HEK293 (cell line): ENCODE measurements around the gene PHC1.

Experiments used
- CTCF ChIA-PET: fragments of 350-600 bp; formaldehyde crosslinking; extraction: SDS; loops from one replicate; lab custom pipeline; 2021; ENCODE audit warnings: antibody characterized with exemption; lab: Yijun Ruan, JAX
- POLR2A ChIA-PET: fragments of 300-600 bp; formaldehyde crosslinking; extraction: SDS; loops from one replicate; lab custom pipeline; 2020; ENCODE audit warnings: antibody characterized with exemption, inconsistent platforms; lab: Yijun Ruan, JAX
- H3K27ac ChIP-seq: fragments of 200-500 bp; sonication (Bioruptor generic); 2 replicates; pipeline ENCODE4 v1.5.1; 2014; ENCODE audit warnings: low read depth, low read length, control low read depth, inconsistent platforms; ENCODE audit errors: extremely low read depth
- H3K36me3 ChIP-seq, 2 experiments: fragments of 200-500 bp in 1 of 2; sonication (Bioruptor generic) in 1 of 2; 1 replicate in 1 of 2; 2 replicates in 1 of 2; pipeline ENCODE4 v1.5.1; 2014 to 2017; ENCODE audit warnings: inconsistent platforms in 2 of 2, low read length in 2 of 2; ENCODE audit not compliant: control insufficient read depth in 2 of 2, insufficient read depth in 1 of 2
- H3K4me1 ChIP-seq: fragments of 200-500 bp; sonication (Bioruptor generic); 2 replicates; pipeline ENCODE4 v1.5.1; 2014; ENCODE audit warnings: mild to moderate bottlenecking, low read length, inconsistent platforms; ENCODE audit not compliant: control insufficient read depth, insufficient read depth
- H3K4me3 ChIP-seq: 2 replicates; pipeline ENCODE4 v1.5.1; 2011; ENCODE audit warnings: low read depth, mild to moderate bottlenecking, control low read depth, low read length, moderate library complexity
- H3K9me3 ChIP-seq: fragments of 200-500 bp; sonication (Bioruptor generic); 2 replicates; pipeline ENCODE4 v1.5.1; 2014; ENCODE audit warnings: low read depth, low read length, inconsistent platforms; ENCODE audit not compliant: control insufficient read depth, insufficient read depth
- HIC1 ChIP-seq: fragments of 450-650 bp; formaldehyde crosslinking; IDR thresholded peaks from 2 replicates; pipeline ENCODE4 v1.5.1; 2016; ENCODE audit warnings: missing biosample characterization, missing genetic modification characterization
- HOXC10 ChIP-seq: sonication (generic); formaldehyde crosslinking; IDR thresholded peaks from 2 replicates; pipeline ENCODE4 v1.8.1; 2023; ENCODE audit warnings: mild to moderate bottlenecking, missing genetic modification reagents
- KLF1 ChIP-seq: fragments of 450-650 bp; formaldehyde crosslinking; IDR thresholded peaks from 2 replicates; pipeline ENCODE4 v1.5.1; 2016; ENCODE audit warnings: missing biosample characterization, missing genetic modification characterization
- KLF9 ChIP-seq: fragments of 450-650 bp; formaldehyde crosslinking; IDR thresholded peaks from 2 replicates; pipeline ENCODE4 v1.5.1; 2016; ENCODE audit warnings: missing biosample characterization, missing genetic modification characterization, low read depth
- PRDM1 ChIP-seq: fragments of 450-650 bp; formaldehyde crosslinking; IDR thresholded peaks from 2 replicates; pipeline ENCODE4; 2016; ENCODE audit warnings: missing biosample characterization, missing genetic modification characterization
- REST ChIP-seq: fragments of 450-650 bp; formaldehyde crosslinking; IDR thresholded peaks from 2 replicates; pipeline ENCODE4 v1.5.1; 2016; ENCODE audit warnings: missing biosample characterization, missing genetic modification characterization
- SETDB1 ChIP-seq: IDR thresholded peaks from one replicate; pipeline ENCODE4 v1.6.1; 2017; ENCODE audit warnings: mild to moderate bottlenecking, low read length, moderate library complexity, mixed read lengths; ENCODE audit not compliant: insufficient read length
- SP7 ChIP-seq: fragments of 450-650 bp; formaldehyde crosslinking; IDR thresholded peaks from 2 replicates; pipeline ENCODE4 v1.5.1; 2016; ENCODE audit warnings: missing biosample characterization, missing genetic modification characterization
- TSHZ1 ChIP-seq: fragments of 450-650 bp; formaldehyde crosslinking; IDR thresholded peaks from 2 replicates; pipeline ENCODE4 v1.5.1; 2016; ENCODE audit warnings: missing biosample characterization, missing genetic modification characterization, borderline replicate concordance
- ZIC2 ChIP-seq: fragments of 450-650 bp; formaldehyde crosslinking; IDR thresholded peaks from 2 replicates; pipeline ENCODE4 v1.5.1; 2016; ENCODE audit warnings: missing biosample characterization, missing genetic modification characterization
- ZNF10 ChIP-seq: fragments of 450-650 bp; formaldehyde crosslinking; IDR thresholded peaks from 2 replicates; pipeline ENCODE4 v1.5.1; 2017; ENCODE audit warnings: missing biosample characterization, missing genetic modification characterization
- ZNF146 ChIP-seq: fragments of 450-650 bp; formaldehyde crosslinking; IDR thresholded peaks from 2 replicates; pipeline ENCODE4 v1.5.1; 2016; ENCODE audit warnings: missing biosample characterization, missing genetic modification characterization
- ZNF221 ChIP-seq: fragments of 450-650 bp; formaldehyde crosslinking; IDR thresholded peaks from 2 replicates; pipeline ENCODE4 v1.5.1; 2017; ENCODE audit warnings: missing biosample characterization, missing genetic modification characterization, borderline replicate concordance
- ZNF292 ChIP-seq: fragments of 450-650 bp; formaldehyde crosslinking; IDR thresholded peaks from 2 replicates; pipeline ENCODE4 v1.5.1; 2016; ENCODE audit warnings: low read depth, missing biosample characterization, missing genetic modification characterization, borderline replicate concordance
- ZNF311 ChIP-seq: fragments of 450-650 bp; formaldehyde crosslinking; IDR thresholded peaks from 2 replicates; pipeline ENCODE4 v1.5.1; 2017; ENCODE audit warnings: missing biosample characterization, missing genetic modification characterization, borderline replicate concordance
- ZNF37A ChIP-seq: fragments of 450-650 bp; IDR thresholded peaks from 2 replicates; pipeline ENCODE4 v1.5.1; 2018; ENCODE audit warnings: missing biosample characterization, missing genetic modification characterization
- ZNF416 ChIP-seq: fragments of 450-650 bp; formaldehyde crosslinking; IDR thresholded peaks from 2 replicates; pipeline ENCODE4 v1.5.1; 2016; ENCODE audit warnings: missing biosample characterization, missing genetic modification characterization
- ZNF473 ChIP-seq: fragments of 450-650 bp; formaldehyde crosslinking; IDR thresholded peaks from 2 replicates; pipeline ENCODE4 v1.5.1; 2017; ENCODE audit warnings: missing biosample characterization, missing genetic modification characterization
- ZNF558 ChIP-seq: fragments of 450-650 bp; formaldehyde crosslinking; IDR thresholded peaks from 2 replicates; pipeline ENCODE4 v1.5.1; 2016; ENCODE audit warnings: missing biosample characterization, missing genetic modification characterization
- ZNF580 ChIP-seq: fragments of 450-650 bp; formaldehyde crosslinking; IDR thresholded peaks from 2 replicates; pipeline ENCODE4 v1.5.1; 2016; ENCODE audit warnings: missing biosample characterization, missing genetic modification characterization
- ZNF610 ChIP-seq: fragments of 450-650 bp; formaldehyde crosslinking; IDR thresholded peaks from 2 replicates; pipeline ENCODE4 v1.5.1; 2016; ENCODE audit warnings: missing biosample characterization, missing genetic modification characterization, borderline replicate concordance
- ZNF624 ChIP-seq: fragments of 450-650 bp; formaldehyde crosslinking; IDR thresholded peaks from 2 replicates; pipeline ENCODE4 v1.5.1; 2017; ENCODE audit warnings: missing biosample characterization, missing genetic modification characterization
- ZNF692 ChIP-seq: fragments of 450-650 bp; formaldehyde crosslinking; IDR thresholded peaks from 2 replicates; pipeline ENCODE4 v1.5.1; 2016; ENCODE audit warnings: missing biosample characterization, missing genetic modification characterization
- ZNF704 ChIP-seq: fragments of 450-650 bp; formaldehyde crosslinking; IDR thresholded peaks from 2 replicates; pipeline ENCODE4 v1.5.1; 2016; ENCODE audit warnings: missing biosample characterization, missing genetic modification characterization
- ZNF76 ChIP-seq: fragments of 450-650 bp; formaldehyde crosslinking; IDR thresholded peaks from 2 replicates; pipeline ENCODE4; 2016; ENCODE audit warnings: low read depth, missing biosample characterization, missing genetic modification characterization, borderline replicate concordance

The PHC1 gene

GRCh38 chr12:8985213-8985754 lies 71.0 kb downstream of the PHC1 start:
- POLR2A ChIA-PET: no interaction called here
- Histone ChIP-seq H3K27ac (no peak overlapping the region), H3K4me1 (no peaks in the 10 kb centered on the region), H3K4me3 (no peak overlapping the region), H3K9me3 (no peaks in the 10 kb centered on the region), H3K36me3 (no peaks in the 10 kb centered on the region)
- TF ChIP-seq ZNF10 (tag by site-specific recombination) (no peak), ZNF580 (tag by site-specific recombination) (no peak), PRDM1 (tag by site-specific recombination) (no peak), KLF1 (no peak), HOXC10 (CRISPR knock-in tag) (no peak), KLF9 (tag by site-specific recombination) (no peak), ZIC2 (tag by site-specific recombination) (no peak), ZNF76 (tag by site-specific recombination) (no peak), TSHZ1 (no peak), ZNF221 (no peak), ZNF624 (tag by site-specific recombination) (no peak), SP7 (tag by site-specific recombination) (no peak), SETDB1 (no peak)
- CTCF ChIA-PET: interaction anchor here (0.7 kb wide), 1 partner anchor 867 kb away, joined by 3 read pairs; no protein-coding TSS in a partner anchor

- H3K36me3 ChIP-seq: no peaks in the 10 kb centered on the region
- ChIA-PET CTCF (no interaction called here), POLR2A (no interaction called here)
- H3K9me3 ChIP-seq: no peaks in the 10 kb centered on the region
- no peak overlapping the region for H3K4me3 ChIP-seq
- no peaks in the 10 kb centered on the region for H3K4me1 ChIP-seq
- H3K27ac ChIP-seq: no peak overlapping the region
- no peak for TF ChIP-seq ZNF292 (tag by site-specific recombination)
- TF ChIP-seq ZNF704: no peak
- no peak for TF ChIP-seq ZNF610 (tag by site-specific recombination)
- TF ChIP-seq ZNF416 (tag by site-specific recombination): no peak
- TF ChIP-seq ZNF146 (tag by site-specific recombination): no peak
- no peak for TF ChIP-seq REST (tag by site-specific recombination)
- no peak for TF ChIP-seq ZNF558 (tag by site-specific recombination)
- no peak for TF ChIP-seq ZNF473 (tag by site-specific recombination)
- TF ChIP-seq HIC1 (tag by site-specific recombination): no peak
- TF ChIP-seq ZNF311 (tag by site-specific recombination): no peak
- no peak for TF ChIP-seq ZNF37A (tag by site-specific recombination)
- TF ChIP-seq ZNF692 (tag by site-specific recombination): no peak
These were observed 72.9 kb downstream of the PHC1 start for GRCh38 chr12:8987163-8987562.
